C4-2B (cell line): ENCODE results near the gene ECPAS.

Source experiments
- H3K27ac ChIP-seq: fragments of 450-650 bp; 2 replicates; pipeline ENCODE4 v1.5.1; 2017
- ZFX ChIP-seq: fragments of 450-650 bp; IDR thresholded peaks from 2 replicates; pipeline ENCODE4 v1.6.1; 2017
- TF ChIP-seq, protein P1 (sequence below): fragments of 450-650 bp; conservative IDR thresholded peaks from 2 replicates; pipeline ENCODE4 v1.5.1; 2017; ENCODE audit warnings: mild to moderate bottlenecking

The ECPAS gene

GRCh38 chr9:111372297-111372696 lies 111.9 kb downstream of the ECPAS start:
- H3K27ac ChIP-seq = no peak overlapping the region
- TF ChIP-seq ZFX = no peak

DNA sequence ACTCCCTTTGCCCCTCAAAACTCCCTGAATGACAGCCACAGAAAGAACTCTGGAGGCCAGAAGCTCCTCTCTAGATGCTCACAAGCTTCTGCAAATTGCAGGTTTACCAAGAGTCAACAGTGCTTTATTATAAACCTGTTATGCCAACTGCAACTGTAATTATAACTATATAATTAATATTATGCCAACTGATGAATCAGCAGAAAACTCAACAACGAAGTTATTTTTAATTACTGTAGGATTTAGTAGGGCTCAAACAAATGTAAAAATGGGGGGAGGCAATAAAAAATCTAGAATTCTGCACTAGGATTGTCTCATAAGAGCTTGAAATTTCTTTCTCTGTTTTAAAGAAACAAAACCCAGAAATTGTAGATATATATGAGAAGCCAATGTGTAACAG lies 117.2 kb downstream of the ECPAS start:
- no peak overlapping the region for H3K27ac ChIP-seq
- TF ChIP-seq, protein P1, sequence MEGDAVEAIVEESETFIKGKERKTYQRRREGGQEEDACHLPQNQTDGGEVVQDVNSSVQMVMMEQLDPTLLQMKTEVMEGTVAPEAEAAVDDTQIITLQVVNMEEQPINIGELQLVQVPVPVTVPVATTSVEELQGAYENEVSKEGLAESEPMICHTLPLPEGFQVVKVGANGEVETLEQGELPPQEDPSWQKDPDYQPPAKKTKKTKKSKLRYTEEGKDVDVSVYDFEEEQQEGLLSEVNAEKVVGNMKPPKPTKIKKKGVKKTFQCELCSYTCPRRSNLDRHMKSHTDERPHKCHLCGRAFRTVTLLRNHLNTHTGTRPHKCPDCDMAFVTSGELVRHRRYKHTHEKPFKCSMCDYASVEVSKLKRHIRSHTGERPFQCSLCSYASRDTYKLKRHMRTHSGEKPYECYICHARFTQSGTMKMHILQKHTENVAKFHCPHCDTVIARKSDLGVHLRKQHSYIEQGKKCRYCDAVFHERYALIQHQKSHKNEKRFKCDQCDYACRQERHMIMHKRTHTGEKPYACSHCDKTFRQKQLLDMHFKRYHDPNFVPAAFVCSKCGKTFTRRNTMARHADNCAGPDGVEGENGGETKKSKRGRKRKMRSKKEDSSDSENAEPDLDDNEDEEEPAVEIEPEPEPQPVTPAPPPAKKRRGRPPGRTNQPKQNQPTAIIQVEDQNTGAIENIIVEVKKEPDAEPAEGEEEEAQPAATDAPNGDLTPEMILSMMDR = no peak
- no peak for TF ChIP-seq ZFX

DNA sequence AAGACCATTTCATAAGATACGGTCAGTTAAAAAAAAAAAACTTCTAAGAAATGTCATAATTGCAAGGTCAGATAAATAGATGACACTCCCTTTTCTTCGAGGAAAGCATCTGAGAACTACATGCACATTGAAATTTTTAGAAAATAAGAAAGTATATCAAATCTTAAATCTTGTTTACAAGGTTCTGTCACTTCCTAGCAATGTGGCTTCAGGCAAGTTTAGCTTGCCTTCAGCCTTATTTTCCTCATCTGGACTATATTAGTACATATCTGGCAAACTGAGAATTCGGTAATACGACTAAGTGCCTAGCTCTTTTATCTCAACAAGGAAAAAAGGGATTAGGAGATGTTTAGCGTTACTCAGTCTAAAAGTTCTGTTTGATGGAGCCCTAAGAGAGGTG lies 121.7 kb downstream of the ECPAS start:
- TF ChIP-seq ZFX = no peak
- TF ChIP-seq, protein P1 = no peak
- no peak overlapping the region for H3K27ac ChIP-seq

- no peak overlapping the region for H3K27ac ChIP-seq
- TF ChIP-seq, protein P1 = no peak
- no peak for TF ChIP-seq ZFX
These were observed 123.3 kb downstream of the ECPAS start for GRCh38 chr9:111360881-111361280.

- no peak overlapping the region for H3K27ac ChIP-seq
- no peak for TF ChIP-seq ZFX
- TF ChIP-seq, protein P1 = no peak
These were observed 127.5 kb downstream of the ECPAS start for GRCh38 chr9:111356481-111357244.

DNA sequence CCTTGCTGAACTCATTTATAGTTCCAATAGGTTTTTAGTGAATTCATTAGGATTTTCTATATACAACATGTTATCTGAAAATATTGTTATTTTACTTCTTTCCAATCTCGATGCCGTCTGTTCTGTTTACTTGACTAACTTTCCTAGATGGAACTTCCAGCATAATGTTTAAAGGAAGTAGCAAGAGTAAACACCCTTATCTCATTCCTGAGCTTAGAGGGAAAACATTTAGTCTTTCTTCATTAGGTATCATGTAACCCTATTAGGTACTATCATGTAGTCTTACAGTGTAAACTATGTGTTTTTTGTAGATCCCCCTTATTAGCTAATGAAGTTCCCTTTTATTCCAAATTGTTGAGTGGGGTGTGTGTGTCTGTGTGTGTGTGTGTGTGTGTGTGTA lies 131.6 kb downstream of the ECPAS start:
- H3K27ac ChIP-seq = no peak overlapping the region
- TF ChIP-seq, protein P1 = no peak
- no peak for TF ChIP-seq ZFX

GRCh38 chr9:111350556-111350955 lies 133.6 kb downstream of the ECPAS start:
- no peak for TF ChIP-seq ZFX
- TF ChIP-seq, protein P1 = no peak
- H3K27ac ChIP-seq = no peak overlapping the region

DNA sequence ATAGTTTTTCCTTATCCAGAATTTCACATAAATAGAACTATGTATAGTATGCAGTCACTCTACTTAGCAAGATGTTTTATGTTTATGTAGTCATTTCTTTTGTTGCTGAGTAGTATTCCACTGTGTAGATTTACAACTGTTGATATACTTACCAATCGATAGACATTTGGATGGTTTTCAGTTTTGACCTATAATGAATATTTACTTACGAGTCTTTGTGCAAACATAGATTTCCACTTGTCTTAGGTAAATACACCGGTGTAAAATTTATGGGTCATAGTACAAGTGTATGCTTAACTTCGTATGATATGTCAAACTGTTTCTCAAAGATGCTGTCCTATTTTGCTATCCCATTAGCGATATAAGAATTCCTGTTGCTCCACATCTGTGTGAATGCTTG lies 134.4 kb downstream of the ECPAS start:
- TF ChIP-seq ZFX = no peak
- TF ChIP-seq, protein P1 = no peak
- no peak overlapping the region for H3K27ac ChIP-seq
